A549 treated with GW870086 at 1 μM for 4 hours (cell line): ENCODE measurements around the gene MPP3. TPM values are rescaled to one million over a fixed set of nuclear protein-coding genes. Genes with fewer than 3 reads are reported as not detected.

ENCODE experiments used
- total RNA-seq: library from RNA; stranded (reverse); fragments of 200-300 nt; extraction: Qiagen RNA extraction; gene quantifications from 5 replicates; pipeline ENCODE4 v1.2.3, GENCODE V29; 2022; ENCODE audit warnings: low read depth

MPP3 gene, protein sequence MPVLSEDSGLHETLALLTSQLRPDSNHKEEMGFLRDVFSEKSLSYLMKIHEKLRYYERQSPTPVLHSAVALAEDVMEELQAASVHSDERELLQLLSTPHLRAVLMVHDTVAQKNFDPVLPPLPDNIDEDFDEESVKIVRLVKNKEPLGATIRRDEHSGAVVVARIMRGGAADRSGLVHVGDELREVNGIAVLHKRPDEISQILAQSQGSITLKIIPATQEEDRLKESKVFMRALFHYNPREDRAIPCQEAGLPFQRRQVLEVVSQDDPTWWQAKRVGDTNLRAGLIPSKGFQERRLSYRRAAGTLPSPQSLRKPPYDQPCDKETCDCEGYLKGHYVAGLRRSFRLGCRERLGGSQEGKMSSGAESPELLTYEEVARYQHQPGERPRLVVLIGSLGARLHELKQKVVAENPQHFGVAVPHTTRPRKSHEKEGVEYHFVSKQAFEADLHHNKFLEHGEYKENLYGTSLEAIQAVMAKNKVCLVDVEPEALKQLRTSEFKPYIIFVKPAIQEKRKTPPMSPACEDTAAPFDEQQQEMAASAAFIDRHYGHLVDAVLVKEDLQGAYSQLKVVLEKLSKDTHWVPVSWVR
- 14.4 to 16.9 TPM (median 15.8 TPM) in 5 replicates for total RNA-seq

DNA sequence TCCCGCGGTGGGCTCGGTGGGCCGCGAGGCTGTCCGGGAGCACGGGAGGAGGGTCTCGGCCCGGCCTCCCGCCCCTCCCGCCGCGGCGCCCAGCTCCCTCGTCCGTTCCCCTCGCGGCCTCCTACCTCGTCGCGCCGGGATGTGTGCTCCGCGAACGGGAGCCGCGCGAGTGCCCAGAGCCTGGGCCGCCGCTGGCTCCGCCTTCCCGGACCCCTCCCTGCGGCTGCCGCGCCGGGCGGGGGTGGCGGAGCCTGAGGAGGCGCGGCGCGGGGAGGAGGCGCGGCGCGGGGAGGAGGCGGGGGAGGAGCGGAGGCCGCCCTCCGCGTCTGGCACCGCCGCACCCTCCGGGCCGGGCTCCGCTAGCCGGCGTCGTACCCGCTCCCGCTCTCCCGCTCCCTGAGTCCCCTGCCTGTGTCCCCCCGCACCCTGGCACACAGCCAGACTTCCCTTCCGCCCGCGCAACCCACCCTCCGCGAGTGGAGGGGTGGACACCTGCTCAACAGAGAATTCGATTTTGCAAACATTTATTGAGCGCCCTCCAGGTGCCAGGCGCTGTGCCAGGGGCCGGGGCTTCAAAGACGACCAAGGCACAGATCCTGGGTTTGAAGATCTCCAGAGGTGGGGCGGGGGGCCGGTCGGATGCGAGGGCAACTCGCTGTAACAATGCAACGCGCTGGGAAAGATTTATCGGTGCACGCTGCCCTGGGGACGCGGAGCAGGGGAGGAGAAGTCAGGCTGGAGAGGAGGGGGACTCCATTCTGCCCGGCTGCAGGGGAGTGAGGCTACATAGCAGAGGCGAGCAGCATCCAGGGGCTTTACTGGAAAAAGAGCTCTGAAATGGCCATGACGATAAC, at the start of gene MPP3:
Gene MPP3, minus strand, starts transcription at position 171 of the 854 bp plus-strand sequence. CDS start 1,240 bp downstream, outside the sequence.

DNA sequence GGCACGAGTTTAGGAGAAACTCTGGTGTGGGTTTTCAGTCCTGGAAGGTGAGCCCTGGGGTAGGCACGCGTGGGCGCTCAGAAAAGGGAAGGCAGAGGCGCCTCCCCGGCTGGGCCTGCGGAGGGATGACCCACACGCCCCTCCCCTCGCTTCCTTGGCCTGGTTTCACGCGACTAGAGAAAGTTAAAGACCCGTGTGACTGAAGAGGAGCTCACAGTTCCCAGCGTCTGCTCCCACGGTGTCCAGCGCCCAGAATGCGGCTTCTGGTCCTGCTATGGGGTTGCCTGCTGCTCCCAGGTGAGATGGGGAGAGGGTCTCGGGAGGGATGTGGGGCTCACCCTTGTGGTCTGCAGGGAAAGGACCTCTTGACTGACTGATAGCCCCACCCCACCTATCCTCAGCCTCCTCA, 14.0 kb upstream of the MPP3 start, which contains the start of gene CD300LG:
Gene CD300LG, plus strand, starts transcription at position 214 of the 409 bp plus-strand sequence. Its CDS starts 41 bp downstream, at position 255.

DNA sequence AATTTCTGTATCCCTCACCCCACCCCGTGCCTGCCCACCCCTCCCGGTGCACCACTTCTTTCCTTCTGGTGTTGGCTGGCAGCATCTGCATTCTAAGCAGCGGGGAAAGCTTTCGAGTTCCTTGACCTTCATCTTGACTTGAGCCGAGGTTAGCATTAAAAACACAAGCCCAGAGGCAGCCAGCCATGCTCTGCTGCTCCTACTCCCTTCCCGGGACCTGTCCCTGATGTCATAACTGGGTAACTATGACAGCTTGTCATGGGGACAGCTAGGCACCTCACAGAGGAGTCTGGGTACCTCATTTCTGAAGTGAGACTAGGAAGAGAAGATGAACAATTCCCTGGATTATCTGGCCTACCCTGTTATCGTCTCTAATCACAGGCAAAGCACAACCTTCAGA, 52.8 kb downstream of the MPP3 start, which contains the start of gene CFAP97D1:
Gene CFAP97D1, plus strand, starts transcription at position 301 of the 400 bp plus-strand sequence. Its CDS starts 28 bp downstream, at position 329.

DNA sequence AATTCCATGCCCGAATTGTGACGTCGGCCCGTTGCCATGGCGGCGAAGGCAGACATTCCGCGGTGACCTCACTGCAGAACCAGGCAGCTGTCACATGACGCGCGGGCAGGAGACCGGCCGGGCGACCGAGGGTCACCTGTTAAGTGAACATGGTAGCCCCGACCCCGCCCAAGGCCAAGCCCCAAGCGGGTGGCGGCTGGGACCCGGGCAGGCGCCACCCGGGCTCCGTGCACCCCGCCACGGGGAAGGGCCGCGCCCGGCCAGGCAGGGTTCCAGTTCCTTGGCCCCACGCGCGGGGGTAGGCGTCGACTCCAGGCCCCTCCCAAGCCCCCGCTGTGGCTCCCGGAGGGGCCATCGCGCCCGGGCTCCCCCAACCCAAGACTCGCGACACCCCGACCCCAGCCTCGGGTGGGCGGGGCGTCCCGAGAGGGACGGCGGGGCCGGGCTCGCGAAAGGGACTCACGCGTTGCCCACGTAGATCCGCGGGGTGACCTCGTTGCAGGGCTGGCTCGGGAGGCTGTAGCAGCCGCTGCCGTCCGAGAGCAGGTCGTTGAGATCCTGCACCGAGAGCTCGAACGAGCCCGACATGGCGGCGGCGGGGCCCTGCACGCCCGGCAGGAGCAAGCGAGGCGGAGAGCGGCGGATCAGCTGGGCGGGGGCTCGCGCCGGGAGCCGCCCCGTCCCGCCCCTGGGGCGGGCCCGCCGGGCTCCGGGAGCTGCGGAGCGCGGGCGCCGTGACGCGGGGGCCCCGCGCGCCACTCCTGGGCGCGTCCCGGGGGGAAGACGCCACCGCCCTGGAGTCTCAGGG, 54.4 kb downstream of the MPP3 start, which contains the start of gene DUSP3:
Gene DUSP3, minus strand, starts transcription at position 641 of the 808 bp plus-strand sequence. Its CDS starts 53 bp downstream, at position 588.

DNA sequence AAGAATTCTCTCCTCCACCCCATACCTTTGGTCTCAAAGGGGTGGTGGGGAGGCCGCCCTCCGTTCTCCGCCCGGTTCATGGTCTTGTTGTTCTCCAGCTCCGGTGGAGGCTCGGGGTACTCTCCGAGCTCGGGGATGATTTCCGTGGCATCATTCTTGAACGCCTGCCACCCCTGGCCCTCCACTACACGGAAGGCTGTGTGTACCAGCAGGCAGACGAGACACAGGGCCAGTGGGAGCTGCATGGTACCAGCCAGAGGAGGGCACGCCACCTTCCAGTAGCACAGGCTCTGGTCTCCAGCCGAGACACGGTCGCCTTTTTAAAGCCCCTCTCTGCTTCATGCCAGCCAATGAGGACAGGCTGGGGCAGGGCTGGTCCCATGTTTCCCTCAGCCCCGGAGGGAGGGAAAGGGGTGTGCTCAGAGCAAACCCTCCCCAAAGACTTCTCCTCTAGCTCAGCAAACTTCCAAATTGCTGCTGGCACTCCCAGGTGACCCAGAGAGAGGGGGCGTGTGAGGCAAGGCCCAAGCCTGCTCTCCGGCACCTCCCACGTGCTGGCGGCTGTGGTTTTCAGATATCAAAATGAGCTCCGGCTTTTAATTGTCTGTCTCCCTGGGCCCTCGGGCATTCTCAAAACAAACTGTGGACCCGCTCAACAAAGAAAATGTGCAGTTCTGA, 74.3 kb downstream of the MPP3 start, which contains the start of gene SOST:
Gene SOST, minus strand, starts transcription at position 295 of the 678 bp plus-strand sequence. Its CDS starts 50 bp downstream, at position 245.

Other genes starting within 250 kb of the MPP3 start
- not detected in 5 replicates for gene MEOX1, start 171.2 kb downstream of the MPP3 start, total RNA-seq
- gene SOST, start 74.4 kb downstream of the MPP3 start, total RNA-seq, result not detected in 5 replicates
- 58.9 to 63.0 TPM (median 61.1 TPM) in 5 replicates for gene DUSP3, start 54.2 kb downstream of the MPP3 start, total RNA-seq
- 0.03 TPM in 1 of 5 replicates, not detected in the others for gene CFAP97D1, start 52.7 kb downstream of the MPP3 start, total RNA-seq
- gene CD300LG, start 14.0 kb upstream of the MPP3 start, total RNA-seq, result 0.05 TPM in 1 of 5 replicates, not detected in the others
- 1.1 to 2.1 TPM (median 1.4 TPM) in 5 replicates for gene MPP2, start 74.4 kb upstream of the MPP3 start, total RNA-seq
- not detected in 5 replicates for gene PPY, start 109.3 kb upstream of the MPP3 start, total RNA-seq
- gene PYY, start 120.8 kb upstream of the MPP3 start, total RNA-seq, result not detected in 5 replicates
- gene NAGS, start 171.5 kb upstream of the MPP3 start, total RNA-seq, result 0.69 to 1.5 TPM (median 1.2 TPM) in 5 replicates
- gene TMEM101, start 181.8 kb upstream of the MPP3 start, total RNA-seq, result 26.3 to 30.5 TPM (median 28.1 TPM) in 5 replicates
- gene LSM12, start 233.5 kb upstream of the MPP3 start, total RNA-seq, result 48.4 to 53.4 TPM (median 53.0 TPM) in 5 replicates
- 125 to 170 TPM (median 161 TPM) in 5 replicates for gene G6PC3, start 237.6 kb upstream of the MPP3 start, total RNA-seq